H1 (cell line): ENCODE data around the gene ELMO2. TPM values are rescaled to one million over a fixed set of nuclear protein-coding genes. Genes with fewer than 3 reads are reported as not detected.

Source experiments
- CTCF ChIA-PET: fragments of 300-600 bp; sonication (Branson Sonifier 250); formaldehyde crosslinking; loops from one replicate; lab custom pipeline; 2021; ENCODE audit not compliant: partially characterized antibody; lab: Charles Lee
- POLR2A ChIA-PET: fragments of 300-600 bp; sonication (Branson Sonifier 250); formaldehyde crosslinking; loops from one replicate; lab custom pipeline; 2021; ENCODE audit warnings: inconsistent platforms; ENCODE audit not compliant: partially characterized antibody; lab: Charles Lee
- DNase-seq, 2 experiments: peaks; one replicate each; pipeline versions ENCODE4 v3.0.0 to v3.0.0-alpha.2; 2010 to 2022; ENCODE audit warnings: low spot score in 2 of 2, low read depth in 1 of 2, mixed read lengths in 1 of 2
- FAIRE-seq: peaks from 2 replicates; lab custom pipeline; 2011; peaks lifted over from hg19 to GRCh38; lab: Jason Lieb, UNC
- H2AFZ ChIP-seq: 2 replicates; pipeline ENCODE4 v1.8.1; 2012; ENCODE audit warnings: low read length, inconsistent platforms
- H2AK5ac ChIP-seq: 2 replicates; pipeline ENCODE4 v1.6.1; 2013; ENCODE audit warnings: low read depth, low read length
- H2BK120ac ChIP-seq: replicated peaks from 2 replicates; pipeline ENCODE3; 2013; ENCODE audit warnings: low read depth, low read length, inconsistent platforms
- H2BK12ac ChIP-seq: 2 replicates; pipeline ENCODE4 v1.6.1; 2013; ENCODE audit warnings: low read depth, low read length
- H2BK15ac ChIP-seq: 2 replicates; pipeline ENCODE4 v1.6.1; 2013; ENCODE audit warnings: low read length
- H2BK20ac ChIP-seq: 2 replicates; pipeline ENCODE4 v1.6.1; 2013; ENCODE audit warnings: low read length
- H2BK5ac ChIP-seq: 2 replicates; pipeline ENCODE4 v1.6.1; 2013; ENCODE audit warnings: low read depth, low read length
- H3K14ac ChIP-seq: 2 replicates; pipeline ENCODE4 v1.6.1; 2013; ENCODE audit warnings: inconsistent platforms; ENCODE audit not compliant: insufficient read length
- H3K18ac ChIP-seq: 2 replicates; pipeline ENCODE4 v1.6.1; 2013; ENCODE audit warnings: low read length; ENCODE audit errors: extremely low read depth
- H3K23ac ChIP-seq: 2 replicates; pipeline ENCODE4 v1.6.1; 2013; ENCODE audit warnings: inconsistent platforms; ENCODE audit not compliant: insufficient read length
- H3K23me2 ChIP-seq: 2 replicates; pipeline ENCODE4 v1.6.1; 2013; ENCODE audit warnings: low read depth, low read length
- H3K27ac ChIP-seq: 2 replicates; pipeline ENCODE4 v1.6.1; 2011; ENCODE audit warnings: low read depth, low read length, inconsistent platforms
- H3K27me3 ChIP-seq, 4 experiments: replicated peaks in 1 of 4; 1 replicate in 1 of 4; 2 replicates in 3 of 4; pipeline versions ENCODE4 v1.6.1 to v1.8.1; 2011 to 2013; ENCODE audit warnings: low read length in 3 of 4, mild to moderate bottlenecking in 3 of 4, inconsistent platforms in 2 of 4, mixed read lengths in 2 of 4, moderate library complexity in 1 of 4; ENCODE audit not compliant: control insufficient read depth in 3 of 4, insufficient read depth in 3 of 4; ENCODE audit errors: extremely low read depth in 1 of 4
- H3K36me3 ChIP-seq, 4 experiments: 2 replicates each; pipeline versions ENCODE4 v1.6.1 to v1.8.1; 2011 to 2013; ENCODE audit warnings: mild to moderate bottlenecking in 4 of 4, low read length in 3 of 4, moderate library complexity in 2 of 4, control low read depth in 1 of 4, inconsistent platforms in 1 of 4; ENCODE audit not compliant: insufficient read depth in 4 of 4, control insufficient read depth in 2 of 4
- H3K4ac ChIP-seq: replicated peaks from 2 replicates; pipeline ENCODE3; 2013; ENCODE audit warnings: low read length, low read depth, mixed read lengths, inconsistent platforms; ENCODE audit not compliant: insufficient read length
- H3K4me1 ChIP-seq, 4 experiments: replicated peaks in 1 of 4; 1 replicate in 1 of 4; 2 replicates in 3 of 4; pipeline versions ENCODE4 v1.6.1 to v1.8.1; 2011 to 2013; ENCODE audit warnings: low read length in 3 of 4, inconsistent platforms in 2 of 4, mixed read lengths in 1 of 4; ENCODE audit not compliant: insufficient read depth in 4 of 4, control insufficient read depth in 3 of 4
- H3K4me2 ChIP-seq, 2 experiments: 2 replicates each; pipeline versions ENCODE4 v1.6.1 to v1.8.1; 2011 to 2013; ENCODE audit warnings: low read depth in 2 of 2, low read length in 2 of 2, control low read depth in 1 of 2, inconsistent platforms in 1 of 2, mild to moderate bottlenecking in 1 of 2; ENCODE audit not compliant: insufficient read depth in 1 of 2
- H3K4me3 ChIP-seq, 4 experiments: fragments of 200-600, 300-600 bp in 1 of 4; sonication (generic), shearing (Covaris generic), sonication (Bioruptor Twin) in 1 of 4; 2 replicates each; pipeline versions ENCODE4 v1.5.1 to v1.8.1; 2011 to 2016; ENCODE audit warnings: low read length in 4 of 4, low read depth in 3 of 4, control low read depth in 2 of 4, inconsistent platforms in 2 of 4, mild to moderate bottlenecking in 2 of 4, mixed read lengths in 1 of 4, moderate library complexity in 1 of 4; ENCODE audit not compliant: insufficient read depth in 2 of 4; ENCODE audit errors: extremely low read depth in 1 of 4
- H3K56ac ChIP-seq: replicated peaks from 2 replicates; pipeline ENCODE3; 2013; ENCODE audit warnings: low read depth, mild to moderate bottlenecking, mixed read lengths, low read length, inconsistent platforms; ENCODE audit not compliant: insufficient read length
- H3K79me1 ChIP-seq: 2 replicates; pipeline ENCODE4 v1.6.1; 2013; ENCODE audit warnings: low read depth, low read length, control low read depth
- H3K79me2 ChIP-seq, 2 experiments: 2 replicates each; pipeline versions ENCODE4 v1.6.1 to v1.8.1; 2012 to 2013; ENCODE audit warnings: low read length in 2 of 2, mild to moderate bottlenecking in 2 of 2, inconsistent platforms in 1 of 2; ENCODE audit not compliant: insufficient read depth in 2 of 2, control insufficient read depth in 1 of 2
- H3K9ac ChIP-seq, 4 experiments: replicated peaks in 1 of 4; 1 replicate in 1 of 4; 2 replicates in 3 of 4; pipeline versions ENCODE4 v1.6.1 to v1.8.1; 2011 to 2013; ENCODE audit warnings: low read depth in 3 of 4, low read length in 3 of 4, control low read depth in 2 of 4, mild to moderate bottlenecking in 2 of 4, moderate library complexity in 2 of 4, inconsistent platforms in 1 of 4; ENCODE audit errors: extremely low read depth in 1 of 4
- H3K9me3 ChIP-seq, 2 experiments: 2 replicates each; pipeline versions ENCODE4 v1.6.1 to v1.8.1; 2012 to 2013; ENCODE audit warnings: mild to moderate bottlenecking in 2 of 2, moderate library complexity in 2 of 2, control low read depth in 1 of 2, inconsistent platforms in 1 of 2, low read depth in 1 of 2, low read length in 1 of 2, mixed read lengths in 1 of 2; ENCODE audit not compliant: insufficient read depth in 2 of 2
- H4K20me1 ChIP-seq, 2 experiments: replicated peaks in 1 of 2; 2 replicates each; pipeline versions ENCODE3 to v1.8.1; 2011 to 2013; ENCODE audit warnings: inconsistent platforms in 2 of 2, low read length in 2 of 2, mild to moderate bottlenecking in 1 of 2; ENCODE audit not compliant: insufficient read depth in 2 of 2, control insufficient read depth in 1 of 2
- H4K5ac ChIP-seq: 2 replicates; pipeline ENCODE4 v1.6.1; 2013; ENCODE audit warnings: low read length, low read depth, mixed read lengths, inconsistent platforms; ENCODE audit not compliant: insufficient read length
- H4K8ac ChIP-seq: 2 replicates; pipeline ENCODE4 v1.8.0; 2013; ENCODE audit warnings: mild to moderate bottlenecking, moderate library complexity, low read length, inconsistent platforms; ENCODE audit not compliant: insufficient read depth; ENCODE audit errors: extremely low read depth
- H4K91ac ChIP-seq: replicated peaks from 2 replicates; pipeline ENCODE3; 2013; ENCODE audit warnings: low read length, mixed read lengths, inconsistent platforms; ENCODE audit not compliant: insufficient read length
- BRCA1 ChIP-seq: IDR thresholded peaks from 2 replicates; pipeline ENCODE4 v1.6.1; 2012; ENCODE audit warnings: low read depth, low read length, improper control_type of control experiment
- CBX8 ChIP-seq: fragments of 300-800, 300-1000 bp; sonication (generic); IDR thresholded peaks from 2 replicates; pipeline ENCODE4 v1.7.1; 2016; ENCODE audit warnings: low read depth, low read length, borderline replicate concordance
- E2F6 ChIP-seq: IDR thresholded peaks from 2 replicates; pipeline ENCODE4 v1.6.1; 2012; ENCODE audit warnings: inconsistent platforms
- HDAC6 ChIP-seq: IDR thresholded peaks from one replicate; pipeline ENCODE4 v1.7.1; 2012; ENCODE audit warnings: low read depth, mild to moderate bottlenecking, inconsistent platforms, low read length, moderate library complexity
- KDM4A ChIP-seq: IDR thresholded peaks from one replicate; pipeline ENCODE4 v1.7.1; 2012; ENCODE audit warnings: low read depth, mild to moderate bottlenecking, moderate library complexity, low read length, inconsistent platforms; ENCODE audit not compliant: severe bottlenecking
- KDM5A ChIP-seq: fragments of 200-600 bp; IDR thresholded peaks from 2 replicates; pipeline ENCODE4 v1.7.1; 2012; ENCODE audit warnings: mild to moderate bottlenecking, low read length, inconsistent platforms, mixed read lengths
- MAFK ChIP-seq: IDR thresholded peaks from 2 replicates; pipeline ENCODE4 v1.6.1; 2012; ENCODE audit warnings: low read depth, mild to moderate bottlenecking, improper control_type of control experiment, low read length
- SIX5 ChIP-seq: IDR thresholded peaks from 2 replicates; pipeline ENCODE4 v1.6.1; 2011; ENCODE audit warnings: mild to moderate bottlenecking, low read depth, low read length
- SRF ChIP-seq: IDR thresholded peaks from 2 replicates; pipeline ENCODE4 v1.6.1; 2011; ENCODE audit warnings: mild to moderate bottlenecking, low read depth, low read length, moderate library complexity
- TAF1 ChIP-seq: IDR thresholded peaks from 2 replicates; pipeline ENCODE4 v1.6.1; 2011; ENCODE audit warnings: mild to moderate bottlenecking, low read depth, low read length
- WGBS, 2 experiments: shearing (Covaris generic) in 1 of 2; methylation state at CpG; one replicate each; pipeline versions ENCODE4 v1.1.6 to v1.1.7; 2013 to 2015; ENCODE audit warnings: low lambda C conversion rate in 2 of 2, mixed read lengths in 2 of 2, inconsistent platforms in 1 of 2, low coverage in 1 of 2, missing lambda C conversion rate in 1 of 2; ENCODE audit not compliant: insufficient replicate concordance in 2 of 2, insufficient coverage in 1 of 2, insufficient read length in 1 of 2; ENCODE audit errors: extremely low coverage in 1 of 2, missing lambda C conversion rate in 1 of 2; 5-methylcytosine and 5-hydroxymethylcytosine counted together
- polyA plus RNA-seq, 7 experiments: library from polyadenylated mRNA; depleted of rRNA in 3 of 7; stranded (reverse) in 5 of 7; unstranded in 2 of 7; fragments of >200 nt in 5 of 7; fragments of 200-250 nt in 2 of 7; gene quantifications; 1 replicate in 5 of 7; 2 replicates in 1 of 7; 4 replicates in 1 of 7; pipeline versions ENCODE4 v1.2.1 to v1.2.3, GENCODE V29; 2011 to 2013; ENCODE audit warnings: missing spikeins in 2 of 7, mixed read lengths in 2 of 7
- total RNA-seq: library from RNA; stranded (reverse); fragmentation: NEBNext Ultra II Directional; extraction: Animal tissue kit (Norgen Biotek cat#: 25700); gene quantifications from 2 replicates; pipeline ENCODE4 v1.2.1, GENCODE V29; 2021

Gene ELMO2
- total and polyA plus RNA-seq, 2 of the 8 experiments (the other 6 are each of a cell fraction or from before 2014, with no cell fraction given): 34.3 to 39.7 TPM

GRCh38 chr20:46435146-46435545 is 28.7 kb upstream of the ELMO2 start:
- CTCF ChIA-PET: interaction anchor here (0.8 to 1.3 kb wide), 4 partner anchors 12 to 34 kb away, joined by 3 to 5 read pairs (median 3); partner anchors contain the start of gene ELMO2
- no peak overlapping the region for H2BK15ac ChIP-seq
- no peaks in the 10 kb centered on the region for H4K20me1 ChIP-seq
- TF ChIP-seq KDM4A: no peak
- no peak for TF ChIP-seq BRCA1
- TF ChIP-seq MAFK: no peak
- TF ChIP-seq CBX8: no peak
- TF ChIP-seq TAF1: no peak
- no peak for TF ChIP-seq HDAC6
- no peak for TF ChIP-seq SRF
- no peak for TF ChIP-seq SIX5
- no peak for TF ChIP-seq KDM5A
- TF ChIP-seq E2F6: no peak

More at GRCh38 chr20:46435146-46435545, 28.7 kb upstream of the ELMO2 start:
- Histone ChIP-seq H3K4ac (no peak overlapping the region), H2BK5ac (no peak overlapping the region), H3K36me3 (no peaks in the 10 kb centered on the region), H3K23ac (no peak overlapping the region), H3K79me1 (no peaks in the 10 kb centered on the region; the same call in 1 of the 2 replicates), H3K4me3 (no peak overlapping the region), H3K14ac (no peak overlapping the region), H2BK12ac (no peak overlapping the region), H2BK20ac (no peak overlapping the region), H4K8ac (no peak overlapping the region), H3K27ac (no peak overlapping the region), H3K4me1 (peaks cover 0 to 6% (median 2%) of the 10 kb centered on the region in 4 experiments; a peak in 3 of 7 replicates), H2AK5ac (no peak overlapping the region), H2BK120ac (no peak overlapping the region), H2AFZ (no peak overlapping the region), H4K91ac (no peak overlapping the region), H3K56ac (no peak overlapping the region), H3K79me2 (no peaks in the 10 kb centered on the region), H3K4me2 (no peak overlapping the region), H4K5ac (no peak overlapping the region), H3K23me2 (no peaks in the 10 kb centered on the region), H3K18ac (no peak overlapping the region), H3K9me3 (peaks cover 0 to 4% of the 10 kb centered on the region in 2 experiments; a peak in 1 of 4 replicates), H3K27me3 (no peaks in the 10 kb centered on the region; a peak in 1 of 7 replicates), H3K9ac (no peak overlapping the region)
- FAIRE-seq (no peak), DNase-seq (no peak)
- 91% methylated on average over 6 of the region's 6 CpGs; no CpG with 5 or more reads in 1 of the 2 experiments for WGBS, 2 experiments
- POLR2A ChIA-PET: interaction anchor here (1.0 to 1.6 kb wide), 2 partner anchors 11 to 72 kb away, joined by 4 to 5 read pairs; no protein-coding TSS in a partner anchor
